OCI-M2 (cell line): ENCODE data around the gene PIK3R3.

Experiments
- DNase-seq: peaks from one replicate; lab custom pipeline; 2025; ENCODE audit not compliant: unreplicated experiment; lab: John Stamatoyannopoulos, UW

The PIK3R3 gene

DNA sequence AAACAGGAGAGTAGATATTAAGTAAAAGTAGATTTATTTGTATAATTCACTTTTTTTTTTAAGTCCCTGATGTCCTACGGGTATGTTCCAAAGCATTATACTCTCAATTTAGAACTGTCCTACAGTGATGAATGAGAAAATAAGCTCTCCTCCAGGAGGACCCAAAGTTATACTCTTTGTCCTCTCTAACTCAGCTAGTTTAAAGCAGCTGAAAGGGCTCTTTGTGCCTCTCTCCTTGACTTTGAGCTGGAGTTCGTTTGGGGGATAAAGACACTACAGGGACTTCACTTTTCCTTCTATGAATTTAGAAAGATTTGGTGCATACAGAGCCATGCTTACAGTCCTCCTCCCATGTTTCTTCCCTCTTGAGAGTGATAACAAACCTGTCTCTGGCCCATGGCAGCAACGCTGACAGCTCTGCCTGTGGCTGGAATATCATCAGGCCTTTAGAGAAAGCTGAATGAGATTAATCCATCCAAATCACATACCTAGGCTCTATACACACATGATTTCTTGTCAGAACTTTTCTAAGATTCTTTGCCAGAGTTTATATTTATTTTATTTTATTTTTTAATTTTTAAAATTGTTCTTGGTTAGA lies 134.3 kb downstream of the PIK3R3 start:
- no peak for DNase-seq

GRCh38 chr1:45995298-45995697 lies 137.1 kb downstream of the PIK3R3 start:
- DNase-seq = no peak

- DNase-seq = no peak
Observed at GRCh38 chr1:45994423-45994822, 138.0 kb downstream of the PIK3R3 start.
